ENCODE results near the gene S1PR1.

S1PR1 gene

DNA sequence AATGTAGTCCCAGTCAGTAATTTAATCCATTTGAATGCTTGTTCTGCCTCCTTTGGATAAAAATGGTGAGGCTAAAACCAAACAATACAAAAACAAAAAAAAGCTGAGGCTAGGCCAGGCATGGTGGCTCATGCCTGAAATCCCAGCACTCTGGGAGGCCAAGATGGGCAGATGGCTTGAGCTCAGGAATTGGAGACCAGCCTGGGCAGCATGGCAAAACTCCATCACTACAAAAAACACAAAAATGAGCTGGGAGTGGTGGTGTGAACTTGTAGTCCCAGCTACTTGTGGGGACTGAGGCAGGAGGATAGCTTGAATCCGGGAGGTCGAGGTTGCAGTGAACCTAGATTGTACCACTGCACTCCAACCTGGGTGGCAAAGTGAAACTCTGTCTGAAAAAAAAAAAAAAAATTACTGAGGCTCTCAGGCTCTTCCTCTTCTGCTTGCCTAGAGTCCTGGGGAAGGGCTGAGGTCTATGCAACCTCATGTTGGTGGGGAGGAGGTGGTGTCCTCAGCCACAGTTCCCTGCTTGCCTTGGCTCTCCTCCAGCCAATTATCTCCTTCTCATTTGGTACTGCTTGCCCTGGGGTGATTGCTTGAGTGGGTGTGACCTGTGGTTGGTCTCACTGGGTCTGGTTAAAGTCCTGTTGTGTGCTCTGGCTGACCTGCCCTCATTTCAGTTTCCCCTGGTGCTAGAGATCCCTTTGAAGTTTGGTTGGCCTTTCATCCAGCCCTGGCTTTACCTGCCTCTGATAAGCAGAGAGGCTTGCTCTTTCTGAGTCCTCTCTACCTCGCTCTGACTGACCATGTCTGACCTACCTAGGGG lies 20.9 kb downstream of the S1PR1 start:
- H3K4me1 ChIP-seq (ENCODE audit: control insufficient read depth, insufficient read depth, low read length), result peaks cover 14% of the 10 kb centered on the region
- H3K27me3 ChIP-seq (ENCODE audit: control insufficient read depth, insufficient read depth, low read length), result no peaks in the 10 kb centered on the region
- H3K36me3 ChIP-seq (ENCODE audit: control insufficient read depth, insufficient read depth, low read length), result no peaks in the 10 kb centered on the region
- no peak overlapping the region for H3K4me3 ChIP-seq (ENCODE audit: low read length)
- no peaks in the 10 kb centered on the region for H3K9me3 ChIP-seq (ENCODE audit: control insufficient read depth, low read length)
- H3K9ac ChIP-seq (ENCODE audit: low read length), result no peak overlapping the region

DNA sequence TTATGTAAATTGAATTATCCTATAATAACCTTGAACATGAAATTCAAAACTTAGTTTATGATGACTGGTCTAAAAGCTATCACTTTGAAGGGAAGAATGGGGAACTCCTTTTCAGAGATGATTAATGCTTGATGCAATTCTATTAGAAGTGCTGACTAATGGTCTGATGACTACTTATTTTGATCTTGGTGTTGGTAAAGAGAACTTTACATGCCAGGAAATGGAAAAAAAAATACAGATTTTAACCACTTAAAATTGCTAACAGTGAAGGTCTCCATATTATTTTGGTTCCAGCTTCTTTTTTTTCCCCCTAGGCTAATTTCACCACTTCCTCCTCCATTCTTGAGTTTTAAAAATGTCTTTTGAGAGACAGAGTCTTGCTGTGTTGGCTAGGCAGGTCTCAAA lies 22.9 kb downstream of the S1PR1 start:
- H3K9ac ChIP-seq (ENCODE audit: low read length), result no peak overlapping the region
- no peaks in the 10 kb centered on the region for H3K36me3 ChIP-seq (ENCODE audit: control insufficient read depth, insufficient read depth, low read length)
- H3K27me3 ChIP-seq (ENCODE audit: control insufficient read depth, insufficient read depth, low read length), result no peaks in the 10 kb centered on the region
- H3K9me3 ChIP-seq (ENCODE audit: control insufficient read depth, low read length), result no peaks in the 10 kb centered on the region
- peaks cover 21% of the 10 kb centered on the region for H3K4me1 ChIP-seq (ENCODE audit: control insufficient read depth, insufficient read depth, low read length)
- no peak overlapping the region for H3K4me3 ChIP-seq (ENCODE audit: low read length)

DNA sequence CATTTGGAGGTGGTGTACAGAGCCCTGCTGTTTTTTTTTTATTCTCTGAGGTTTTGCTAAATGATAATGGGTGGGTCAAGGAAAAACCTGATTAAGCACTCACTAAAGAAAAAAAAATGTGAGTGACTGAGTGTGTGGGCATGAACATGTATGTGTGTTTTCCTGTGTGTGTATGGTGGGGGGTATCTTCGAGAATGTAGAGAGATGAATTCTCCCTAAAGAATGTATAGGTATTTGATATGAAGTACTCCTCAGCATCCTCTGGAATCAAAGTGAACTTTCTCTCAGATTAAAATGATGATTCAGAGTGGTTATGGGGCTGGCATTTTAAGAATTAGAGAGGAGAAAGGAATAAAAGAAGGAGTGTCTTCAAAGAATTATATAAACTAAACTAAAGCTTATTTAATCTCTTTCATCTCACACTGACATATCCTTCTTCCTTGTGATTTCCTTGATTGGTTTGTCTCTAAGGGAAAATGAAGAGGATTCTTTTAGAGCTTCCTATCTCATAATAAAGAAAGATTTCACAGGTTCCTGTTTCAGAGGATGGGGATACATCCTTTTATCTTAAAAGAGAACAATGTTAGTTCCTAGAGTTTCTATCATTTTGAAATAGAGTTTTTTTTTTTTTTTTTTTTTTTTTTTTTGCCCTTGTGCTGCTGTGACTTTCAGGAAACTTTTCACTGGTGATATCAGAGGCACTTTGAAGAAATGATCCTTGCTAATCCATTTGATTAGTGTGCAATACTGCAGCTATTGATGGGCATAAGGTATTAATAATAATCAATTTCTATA lies 23.9 kb downstream of the S1PR1 start:
- no peak overlapping the region for H3K9ac ChIP-seq (ENCODE audit: low read length)
- H3K36me3 ChIP-seq (ENCODE audit: control insufficient read depth, insufficient read depth, low read length), result no peaks in the 10 kb centered on the region
- no peaks in the 10 kb centered on the region for H3K9me3 ChIP-seq (ENCODE audit: control insufficient read depth, low read length)
- H3K27me3 ChIP-seq (ENCODE audit: control insufficient read depth, insufficient read depth, low read length), result no peaks in the 10 kb centered on the region
- H3K4me3 ChIP-seq (ENCODE audit: low read length), result no peak overlapping the region
- H3K4me1 ChIP-seq (ENCODE audit: control insufficient read depth, insufficient read depth, low read length), result peaks cover 21% of the 10 kb centered on the region

GRCh38 chr1:101261623-101262022 lies 24.8 kb downstream of the S1PR1 start:
- H3K4me3 ChIP-seq (ENCODE audit: low read length), result no peak overlapping the region
- no peak overlapping the region for H3K9ac ChIP-seq (ENCODE audit: low read length)
- H3K27me3 ChIP-seq (ENCODE audit: control insufficient read depth, insufficient read depth, low read length), result no peaks in the 10 kb centered on the region
- H3K9me3 ChIP-seq (ENCODE audit: control insufficient read depth, low read length), result no peaks in the 10 kb centered on the region
- H3K36me3 ChIP-seq (ENCODE audit: control insufficient read depth, insufficient read depth, low read length), result no peaks in the 10 kb centered on the region
- H3K4me1 ChIP-seq (ENCODE audit: control insufficient read depth, insufficient read depth, low read length), result peaks cover 21% of the 10 kb centered on the region

DNA sequence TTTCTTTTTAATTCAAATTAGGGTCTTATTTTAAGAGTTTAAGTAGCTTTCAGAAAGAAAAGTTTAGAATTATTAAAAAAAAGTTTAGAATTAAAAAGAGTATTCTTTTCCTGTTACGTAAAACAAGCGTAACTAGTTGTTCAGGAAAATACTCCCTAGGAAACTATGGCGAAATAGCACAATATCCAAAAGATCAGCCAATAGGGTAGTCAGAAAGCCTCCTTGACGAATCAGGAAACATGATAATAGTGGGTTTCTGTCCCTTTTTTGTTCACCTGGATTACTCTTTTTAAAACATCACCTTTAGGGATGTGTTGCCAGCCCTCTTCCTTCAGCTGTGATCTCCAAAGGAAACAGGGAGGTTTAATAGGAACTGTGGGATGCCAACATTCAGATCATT lies 25.2 kb downstream of the S1PR1 start:
- peaks cover 21% of the 10 kb centered on the region for H3K4me1 ChIP-seq (ENCODE audit: control insufficient read depth, insufficient read depth, low read length)
- no peak overlapping the region for H3K4me3 ChIP-seq (ENCODE audit: low read length)
- no peaks in the 10 kb centered on the region for H3K9me3 ChIP-seq (ENCODE audit: control insufficient read depth, low read length)
- no peak overlapping the region for H3K9ac ChIP-seq (ENCODE audit: low read length)
- H3K36me3 ChIP-seq (ENCODE audit: control insufficient read depth, insufficient read depth, low read length), result no peaks in the 10 kb centered on the region
- H3K27me3 ChIP-seq (ENCODE audit: control insufficient read depth, insufficient read depth, low read length), result no peaks in the 10 kb centered on the region

GRCh38 chr1:101262630-101263348 lies 26.0 kb downstream of the S1PR1 start:
- Histone ChIP-seq H3K9me3 (ENCODE audit: control insufficient read depth, low read length) (no peaks in the 10 kb centered on the region), H3K4me1 (ENCODE audit: control insufficient read depth, insufficient read depth, low read length) (peaks cover 15% of the 10 kb centered on the region), H3K27me3 (ENCODE audit: control insufficient read depth, insufficient read depth, low read length) (no peaks in the 10 kb centered on the region), H3K36me3 (ENCODE audit: control insufficient read depth, insufficient read depth, low read length) (no peaks in the 10 kb centered on the region), H3K9ac (ENCODE audit: low read length) (no peak overlapping the region), H3K4me3 (ENCODE audit: low read length) (no peak overlapping the region)

DNA sequence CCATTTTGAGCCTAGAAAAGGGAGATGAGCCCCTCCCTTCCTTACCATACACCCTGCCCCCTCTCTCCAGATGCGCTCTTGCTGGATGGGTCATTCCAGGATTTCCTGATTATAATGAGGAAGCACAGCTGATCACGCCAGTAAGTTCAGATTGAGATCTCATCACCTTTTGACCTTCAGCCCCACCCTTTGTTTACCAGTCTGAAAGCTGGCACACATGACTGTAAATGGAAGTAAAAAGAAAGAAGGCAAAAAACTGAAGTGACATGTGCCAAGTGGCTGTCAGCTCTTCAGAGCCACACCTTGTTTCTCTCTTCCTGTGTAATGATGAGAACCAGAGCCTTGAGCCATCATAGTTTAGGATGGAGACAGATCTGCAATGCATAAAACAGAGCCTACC lies 27.9 kb downstream of the S1PR1 start:
- H3K9ac ChIP-seq (ENCODE audit: low read length), result no peak overlapping the region
- H3K27me3 ChIP-seq (ENCODE audit: control insufficient read depth, insufficient read depth, low read length), result no peaks in the 10 kb centered on the region
- no peaks in the 10 kb centered on the region for H3K36me3 ChIP-seq (ENCODE audit: control insufficient read depth, insufficient read depth, low read length)
- no peaks in the 10 kb centered on the region for H3K9me3 ChIP-seq (ENCODE audit: control insufficient read depth, low read length)
- H3K4me3 ChIP-seq (ENCODE audit: low read length), result no peak overlapping the region
- H3K4me1 ChIP-seq (ENCODE audit: control insufficient read depth, insufficient read depth, low read length), result peaks cover 7% of the 10 kb centered on the region

DNA sequence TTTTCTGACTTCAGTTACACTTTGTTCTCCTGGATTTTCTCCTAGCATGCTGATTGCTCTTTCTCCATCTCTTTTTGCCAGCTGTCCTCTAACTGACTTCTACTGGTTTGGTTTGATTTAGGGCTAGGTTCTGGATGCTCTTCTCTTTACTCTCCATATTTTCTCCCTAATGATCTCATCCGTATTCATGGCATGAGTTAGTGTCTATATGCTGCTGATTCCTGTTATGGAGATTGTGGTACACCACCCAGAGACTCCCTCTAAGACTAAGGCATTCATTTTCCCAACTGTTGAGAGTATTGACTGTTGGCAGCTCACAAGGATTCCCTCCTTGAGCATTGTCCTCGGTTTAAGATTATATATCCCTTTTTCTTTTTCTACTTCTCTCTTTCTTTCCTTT lies 28.9 kb downstream of the S1PR1 start:
- H3K9me3 ChIP-seq (ENCODE audit: control insufficient read depth, low read length), result no peaks in the 10 kb centered on the region
- H3K4me3 ChIP-seq (ENCODE audit: low read length), result no peak overlapping the region
- H3K4me1 ChIP-seq (ENCODE audit: control insufficient read depth, insufficient read depth, low read length), result peaks cover 7% of the 10 kb centered on the region
- H3K9ac ChIP-seq (ENCODE audit: low read length), result no peak overlapping the region
- no peaks in the 10 kb centered on the region for H3K36me3 ChIP-seq (ENCODE audit: control insufficient read depth, insufficient read depth, low read length)
- no peaks in the 10 kb centered on the region for H3K27me3 ChIP-seq (ENCODE audit: control insufficient read depth, insufficient read depth, low read length)

- Histone ChIP-seq H3K9ac (ENCODE audit: low read length) (no peak overlapping the region), H3K4me3 (ENCODE audit: low read length) (no peak overlapping the region), H3K27me3 (ENCODE audit: control insufficient read depth, insufficient read depth, low read length) (no peaks in the 10 kb centered on the region), H3K4me1 (ENCODE audit: control insufficient read depth, insufficient read depth, low read length) (peaks cover 7% of the 10 kb centered on the region), H3K9me3 (ENCODE audit: control insufficient read depth, low read length) (no peaks in the 10 kb centered on the region), H3K36me3 (ENCODE audit: control insufficient read depth, insufficient read depth, low read length) (no peaks in the 10 kb centered on the region)
Observed at GRCh38 chr1:101267082-101267481, 30.3 kb downstream of the S1PR1 start.

DNA sequence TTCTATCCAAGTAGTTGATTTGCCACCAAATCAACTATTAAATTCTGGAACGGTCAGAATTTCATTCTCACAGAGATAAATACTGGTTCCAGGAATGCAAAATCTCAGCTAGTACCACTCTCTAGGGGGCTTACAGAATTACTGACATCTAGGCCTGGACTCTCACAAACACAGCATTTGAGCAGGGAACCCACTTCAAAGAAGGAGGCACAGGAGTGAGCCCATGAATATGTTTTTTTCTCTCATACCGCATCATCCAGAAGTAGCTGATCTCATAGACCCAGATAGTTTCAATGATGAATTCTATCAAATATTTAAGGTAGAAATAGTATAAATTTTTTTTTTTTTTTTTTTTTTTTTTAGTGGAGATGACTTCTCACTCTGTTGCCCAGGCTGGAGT lies 32.1 kb downstream of the S1PR1 start:
- Histone ChIP-seq H3K4me1 (ENCODE audit: control insufficient read depth, insufficient read depth, low read length) (peaks cover 7% of the 10 kb centered on the region), H3K27me3 (ENCODE audit: control insufficient read depth, insufficient read depth, low read length) (no peaks in the 10 kb centered on the region)

DNA sequence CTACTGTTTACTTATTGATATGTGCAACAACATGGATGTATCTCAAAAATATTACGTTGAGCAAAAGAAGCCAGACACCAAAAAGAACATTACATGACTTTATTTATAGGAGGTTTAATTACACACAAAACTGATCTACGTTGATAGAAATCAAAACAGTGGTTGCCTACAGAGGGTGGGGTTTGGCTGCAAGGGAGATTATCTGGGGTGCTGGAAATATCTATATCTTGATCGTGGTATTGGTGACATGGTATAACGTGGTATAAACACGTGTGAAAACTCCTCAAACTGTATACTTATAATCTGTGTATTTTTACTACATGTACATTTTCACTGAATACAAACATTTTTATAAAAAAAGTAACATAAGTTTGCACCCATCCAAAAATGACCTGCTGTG lies 38.9 kb downstream of the S1PR1 start:
- Histone ChIP-seq H3K4me3 (ENCODE audit: low read length) (no peak overlapping the region), H3K9me3 (ENCODE audit: control insufficient read depth, low read length) (no peaks in the 10 kb centered on the region), H3K9ac (ENCODE audit: low read length) (no peak overlapping the region), H3K27me3 (ENCODE audit: control insufficient read depth, insufficient read depth, low read length) (no peaks in the 10 kb centered on the region), H3K36me3 (ENCODE audit: control insufficient read depth, insufficient read depth, low read length) (no peaks in the 10 kb centered on the region), H3K4me1 (ENCODE audit: control insufficient read depth, insufficient read depth, low read length) (no peaks in the 10 kb centered on the region)

More for the DNA sequence above, 32.1 kb downstream of the S1PR1 start:
- no peak overlapping the region for H3K9ac ChIP-seq (ENCODE audit: low read length)
- H3K9me3 ChIP-seq (ENCODE audit: control insufficient read depth, low read length), result no peaks in the 10 kb centered on the region
- H3K4me3 ChIP-seq (ENCODE audit: low read length), result no peak overlapping the region
- H3K36me3 ChIP-seq (ENCODE audit: control insufficient read depth, insufficient read depth, low read length), result no peaks in the 10 kb centered on the region

- H3K9ac ChIP-seq (ENCODE audit: low read length), result no peak overlapping the region
- H3K4me1 ChIP-seq (ENCODE audit: control insufficient read depth, insufficient read depth, low read length), result no peaks in the 10 kb centered on the region
Observed at GRCh38 chr1:101276818-101277217, 40.0 kb downstream of the S1PR1 start.

More at GRCh38 chr1:101276818-101277217, 40.0 kb downstream of the S1PR1 start:
- no peaks in the 10 kb centered on the region for H3K9me3 ChIP-seq (ENCODE audit: control insufficient read depth, low read length)
- no peaks in the 10 kb centered on the region for H3K27me3 ChIP-seq (ENCODE audit: control insufficient read depth, insufficient read depth, low read length)
- H3K4me3 ChIP-seq (ENCODE audit: low read length), result no peak overlapping the region
- no peaks in the 10 kb centered on the region for H3K36me3 ChIP-seq (ENCODE audit: control insufficient read depth, insufficient read depth, low read length)

All from mucosa of stomach (tissue), 1 donor.